Lung (tissue), 16 donors: ENCODE results near the gene RBMXL2. TPM values are rescaled to one million over a fixed set of nuclear protein-coding genes. Genes with fewer than 3 reads are reported as not detected.

Source experiments
- ATAC-seq: fragments of 200-7000 bp; cut with Tn5 transposase; one replicate; pipeline ENCODE4 v1.9.1; 2020; ENCODE audit warnings: moderate number of reproducible peaks; ENCODE audit not compliant: insufficient read depth, low FRiP score
- DNase-seq, 3 donors: peaks; one replicate each; pipeline ENCODE4 v3.0.0-alpha.2; 2013 to 2017
- H3K27ac ChIP-seq, 2 donors: one replicate each; pipeline ENCODE4 v1.5.1; 2013; ENCODE audit warnings: mild to moderate bottlenecking in 2 of 2, moderate library complexity in 2 of 2, control low read depth in 1 of 2, inconsistent platforms in 1 of 2, low read depth in 1 of 2, low read length in 1 of 2
- H3K27me3 ChIP-seq, 3 donors: one replicate each; pipeline ENCODE4 v1.5.1; 2013; ENCODE audit warnings: low read length in 2 of 3; ENCODE audit not compliant: control insufficient read depth in 3 of 3, insufficient read depth in 3 of 3
- H3K36me3 ChIP-seq, 4 donors: one replicate each; pipeline ENCODE4 v1.5.1; 2013; ENCODE audit warnings: low read length in 4 of 4, mild to moderate bottlenecking in 1 of 4, moderate library complexity in 1 of 4; ENCODE audit not compliant: control insufficient read depth in 4 of 4, insufficient read depth in 4 of 4
- H3K4me1 ChIP-seq, 5 donors: one replicate each; pipeline ENCODE4 v1.5.1; 2013; ENCODE audit warnings: low read length in 5 of 5, mild to moderate bottlenecking in 2 of 5, moderate library complexity in 1 of 5; ENCODE audit not compliant: control insufficient read depth in 5 of 5, insufficient read depth in 5 of 5
- H3K4me3 ChIP-seq: one replicate; pipeline ENCODE4 v1.5.1; 2013; ENCODE audit warnings: mild to moderate bottlenecking, control low read depth, moderate library complexity
- H3K9ac ChIP-seq, 2 donors: one replicate each; pipeline ENCODE4 v1.5.1; 2013; ENCODE audit warnings: low read length in 2 of 2, control low read depth in 1 of 2; ENCODE audit not compliant: insufficient read depth in 1 of 2
- H3K9me3 ChIP-seq, 4 donors: one replicate each; pipeline ENCODE4 v1.5.1; 2013; ENCODE audit warnings: low read length in 3 of 4, mild to moderate bottlenecking in 1 of 4, moderate library complexity in 1 of 4; ENCODE audit not compliant: control insufficient read depth in 4 of 4, insufficient read depth in 3 of 4
- WGBS, 2 donors: extraction: QIAGEN DNeasy Blood & Tissue Kit; methylation state at CpG; one replicate each; pipeline ENCODE4 v1.1.7; 2013; 5-methylcytosine and 5-hydroxymethylcytosine counted together
- long read RNA-seq, 5 donors: transcript quantifications; one replicate each; lab custom pipeline, GENCODE V29; 2026
- polyA plus RNA-seq, 2 donors: library from polyadenylated mRNA; stranded (reverse); fragments of 200-250 nt; gene quantifications; one replicate each; pipeline ENCODE4 v1.2.1, GENCODE V29; 2013
- total RNA-seq, 2 donors: library from RNA; depleted of rRNA in 1 of 2; stranded (reverse); fragments of >200 nt in 1 of 2; gene quantifications; one replicate each; pipeline ENCODE4 v1.2.1, GENCODE V29; 2014 to 2021
- TF ChIP-seq, protein P1 (sequence below): IDR thresholded peaks from 2 replicates; pipeline ENCODE4 v1.5.1; 2012; ENCODE audit warnings: mild to moderate bottlenecking; ENCODE audit errors: control extremely low read depth, extremely low read depth
- donor health status: control.
- donor health status: control.
- donor health status: Bipolar disorder and iron deficiency.
- donor health status: healthy.
- donor health status: DM: yes; HTN: yes; CAD: no.

The RBMXL2 gene
- total RNA-seq: under 1 TPM; 0.09 to 0.37 TPM
- polyA plus RNA-seq: not detected
- long read RNA-seq, donor 1: 0 reads
- long read RNA-seq, donor 2: 0 reads
- long read RNA-seq, donor 3: 0 reads
- long read RNA-seq, donor 4: 0 reads
- long read RNA-seq, donor 5: 0 reads

- Histone ChIP-seq H3K36me3 (no peaks in the 10 kb centered on the region), H3K9ac (no peak within 1 kb of the TSS), H3K27ac (no peak within 1 kb of the TSS), H3K4me1 (no peaks in the 10 kb centered on the region), H3K4me3 (no peak within 1 kb of the TSS), H3K9me3 (peaks cover 0 to 13% (median 0%) of the 10 kb centered on the region in 4 donors), H3K27me3 (peaks cover 0 to 15% (median 4%) of the 10 kb centered on the region in 3 donors)
- DNase-seq (peak in 1 of 3 donors; percentile 1), ATAC-seq (no peak)
- WGBS, 2 donors: 58 to 69% methylated on average over 45 of the region's 45 CpGs
- TF ChIP-seq, protein P1, sequence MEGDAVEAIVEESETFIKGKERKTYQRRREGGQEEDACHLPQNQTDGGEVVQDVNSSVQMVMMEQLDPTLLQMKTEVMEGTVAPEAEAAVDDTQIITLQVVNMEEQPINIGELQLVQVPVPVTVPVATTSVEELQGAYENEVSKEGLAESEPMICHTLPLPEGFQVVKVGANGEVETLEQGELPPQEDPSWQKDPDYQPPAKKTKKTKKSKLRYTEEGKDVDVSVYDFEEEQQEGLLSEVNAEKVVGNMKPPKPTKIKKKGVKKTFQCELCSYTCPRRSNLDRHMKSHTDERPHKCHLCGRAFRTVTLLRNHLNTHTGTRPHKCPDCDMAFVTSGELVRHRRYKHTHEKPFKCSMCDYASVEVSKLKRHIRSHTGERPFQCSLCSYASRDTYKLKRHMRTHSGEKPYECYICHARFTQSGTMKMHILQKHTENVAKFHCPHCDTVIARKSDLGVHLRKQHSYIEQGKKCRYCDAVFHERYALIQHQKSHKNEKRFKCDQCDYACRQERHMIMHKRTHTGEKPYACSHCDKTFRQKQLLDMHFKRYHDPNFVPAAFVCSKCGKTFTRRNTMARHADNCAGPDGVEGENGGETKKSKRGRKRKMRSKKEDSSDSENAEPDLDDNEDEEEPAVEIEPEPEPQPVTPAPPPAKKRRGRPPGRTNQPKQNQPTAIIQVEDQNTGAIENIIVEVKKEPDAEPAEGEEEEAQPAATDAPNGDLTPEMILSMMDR: no peak
Measured at GRCh38 chr11:7088921-7089320, at the start of gene RBMXL2. Gene RBMXL2 (plus strand): TSS chr11:7088998. CDS start chr11:7089121, 123 bp downstream.

- TF ChIP-seq, protein P1: no peak
- H3K27ac ChIP-seq: no peak overlapping the region
- H3K27me3 ChIP-seq: peaks cover 0 to 2% (median 0%) of the 10 kb centered on the region in 3 donors
- ATAC-seq (no peak), DNase-seq (no peak)
- no peaks in the 10 kb centered on the region for H3K9me3 ChIP-seq
- H3K9ac ChIP-seq: no peak overlapping the region
- no peaks in the 10 kb centered on the region for H3K36me3 ChIP-seq
- no peak overlapping the region for H3K4me3 ChIP-seq
- no peaks in the 10 kb centered on the region for H3K4me1 ChIP-seq
- WGBS, 2 donors: 51 to 77% methylated on average over 3 of the region's 3 CpGs
Measured at GRCh38 chr11:7046474-7047175, 42.2 kb upstream of the RBMXL2 start.

- TF ChIP-seq, protein P1: no peak
- Histone ChIP-seq H3K4me3 (no peak overlapping the region), H3K27ac (no peak overlapping the region), H3K9me3 (no peaks in the 10 kb centered on the region), H3K9ac (no peak overlapping the region), H3K27me3 (no peaks in the 10 kb centered on the region), H3K36me3 (no peaks in the 10 kb centered on the region), H3K4me1 (no peaks in the 10 kb centered on the region)
- DNase-seq (no peak), ATAC-seq (no peak)
- 93 to 94% methylated on average over 1 of the region's 1 CpG for WGBS, 2 donors
Measured at GRCh38 chr11:7050191-7050590, 38.6 kb upstream of the RBMXL2 start.
